Gastrocnemius medialis (tissue), 4 donors: ENCODE data around the gene RAB7A. TPM values are rescaled to one million over a fixed set of nuclear protein-coding genes. Genes with fewer than 3 reads are reported as not detected.

Source experiments
- ATAC-seq, 2 donors: fragments of 150-250 bp; one replicate each; pipeline ENCODE4 v1.9.1; 2016
- DNase-seq, 2 donors: peaks; one replicate each; pipeline ENCODE4 v3.0.0-alpha.2; 2019
- H3K27ac ChIP-seq, 4 donors: fragments of 200-600 bp; sonication (generic); 1 replicate in 1 of 4; 2 replicates in 3 of 4; pipeline ENCODE4 v1.5.1; 2016 to 2018; ENCODE audit warnings: mild to moderate bottlenecking in 2 of 4, moderate library complexity in 1 of 4
- H3K27me3 ChIP-seq, 3 donors: fragments of 200-600 bp; sonication (generic) in 2 of 3; 1 replicate in 1 of 3; 2 replicates in 2 of 3; pipeline versions ENCODE4 v1.5.1 to v1.6.0; 2016 to 2019; ENCODE audit warnings: mild to moderate bottlenecking in 1 of 3, moderate library complexity in 1 of 3
- H3K36me3 ChIP-seq, 2 donors: fragments of 200-600 bp; sonication (generic) in 1 of 2; one replicate each; pipeline ENCODE4 v1.5.1; 2017 to 2018
- H3K4me1 ChIP-seq, 2 donors: fragments of 200-600 bp; sonication (generic) in 1 of 2; one replicate each; pipeline ENCODE4 v1.5.1; 2016 to 2017; ENCODE audit warnings: mild to moderate bottlenecking in 2 of 2
- H3K4me3 ChIP-seq, 4 donors: fragments of 200-600 bp; sonication (generic) in 3 of 4; 1 replicate in 1 of 4; 2 replicates in 3 of 4; pipeline ENCODE4 v1.5.1; 2016 to 2019; ENCODE audit warnings: mild to moderate bottlenecking in 2 of 4
- H3K9me3 ChIP-seq, 3 donors: fragments of 200-600 bp; sonication (generic) in 2 of 3; 1 replicate in 1 of 3; 2 replicates in 2 of 3; pipeline ENCODE4 v1.5.1; 2016 to 2019
- CTCF ChIP-seq, 5 experiments: fragments of 450-650 bp in 3 of 5; fragments of 200-600 bp in 2 of 5; sonication (generic) in 2 of 5; IDR thresholded peaks in 4 of 5; conservative IDR thresholded peaks in 1 of 5; 1 replicate in 4 of 5; 2 replicates in 1 of 5; pipeline ENCODE4 v1.5.1; 2016 to 2019; ENCODE audit warnings: antibody characterized with exemption in 5 of 5, mild to moderate bottlenecking in 3 of 5, moderate library complexity in 3 of 5
- POLR2A ChIP-seq, 2 donors: fragments of 450-650 bp; IDR thresholded peaks; one replicate each; pipeline ENCODE4 v1.6.1; 2017; ENCODE audit warnings: antibody characterized with exemption in 2 of 2, mild to moderate bottlenecking in 2 of 2, moderate library complexity in 2 of 2
- in situ Hi-C, 4 donors: fragments of 200-750 bp; cut with MboI; loops; one replicate each; pipeline versions ENCODE4 v1.15.0 to v1.8.0; 2017; ENCODE audit warnings: low sequenced_read_pairs in 4 of 4
- intact Hi-C: fragments of 100-400 bp; cut with DNase I; formaldehyde crosslinking; loops from one replicate; pipeline ENCODE4 v1.15.1; 2023; ENCODE audit warnings: low total_unique reads
- total RNA-seq, 4 donors: library from RNA; depleted of rRNA; stranded (reverse); fragments of >200 nt; gene quantifications; one replicate each; pipeline versions ENCODE4 v1.1.0 to v1.2.3, GENCODE V29; 2016

Gene RAB7A
- total RNA-seq, 4 donors from 2014 or later, result 102 to 190 (median 149) TPM

- Histone ChIP-seq H3K4me1 (peaks cover 65 to 76% of the 10 kb centered on the region in 2 donors), H3K27ac (peak overlapping the region; percentile 80 to 94 (median 84))
These were observed 34.9 kb downstream of the RAB7A start for GRCh38 chr3:128760881-128761280.

GRCh38 chr3:128761392-128761791 lies 35.4 kb downstream of the RAB7A start:
- in situ Hi-C loops, result no loop called here
- intact Hi-C loops, result no loop called here
- peak in 1 of 2 donors; percentile 16 for TF ChIP-seq POLR2A (IDR thresholded peaks at IDR 0.05)
- TF ChIP-seq CTCF (IDR thresholded peaks at IDR 0.05 in 4 of 5, conservative IDR thresholded peaks at IDR 0.05 in 1 of 5), result no peak
- no peaks in the 10 kb centered on the region for H3K27me3 ChIP-seq
- ATAC-seq (peak; percentile 74 to 79), DNase-seq (peak; percentile 43 to 63)
- peaks cover 70 to 77% of the 10 kb centered on the region in 2 donors for H3K4me1 ChIP-seq
- H3K9me3 ChIP-seq, result no peaks in the 10 kb centered on the region
- peak overlapping the region; percentile 80 to 94 (median 84) for H3K27ac ChIP-seq
- no peaks in the 10 kb centered on the region for H3K36me3 ChIP-seq
- H3K4me3 ChIP-seq, result no peak overlapping the region

More at GRCh38 chr3:128760881-128761280, 34.9 kb downstream of the RAB7A start:
- intact Hi-C loops (no loop called here), in situ Hi-C loops (no loop called here)
- Histone ChIP-seq H3K9me3 (no peaks in the 10 kb centered on the region), H3K36me3 (no peaks in the 10 kb centered on the region), H3K27me3 (no peaks in the 10 kb centered on the region), H3K4me3 (no peak overlapping the region)
- DNase-seq (no peak), ATAC-seq (no peak)
- TF ChIP-seq POLR2A (IDR thresholded peaks at IDR 0.05) (no peak), CTCF (IDR thresholded peaks at IDR 0.05 in 4 of 5, conservative IDR thresholded peaks at IDR 0.05 in 1 of 5) (no peak)

GRCh38 chr3:128763967-128764366 lies 38.0 kb downstream of the RAB7A start:
- peaks cover 81 to 82% of the 10 kb centered on the region in 2 donors for H3K4me1 ChIP-seq
- H3K27me3 ChIP-seq, result no peaks in the 10 kb centered on the region
- intact Hi-C loops (no loop called here), in situ Hi-C loops (no loop called here)
- ATAC-seq (peak; percentile 39 to 57), DNase-seq (peak; percentile 66 to 76)
- H3K9me3 ChIP-seq, result no peaks in the 10 kb centered on the region
- H3K27ac ChIP-seq, result peak overlapping the region; percentile 80 to 94 (median 84)
- TF ChIP-seq POLR2A (IDR thresholded peaks at IDR 0.05), result no peak
- no peak overlapping the region for H3K4me3 ChIP-seq
- no peaks in the 10 kb centered on the region for H3K36me3 ChIP-seq

GRCh38 chr3:128764863-128765262 lies 38.9 kb downstream of the RAB7A start:
- Histone ChIP-seq H3K27ac (peak overlapping the region; percentile 80 to 94 (median 84)), H3K4me1 (peaks cover 81% of the 10 kb centered on the region in 2 donors), H3K9me3 (no peaks in the 10 kb centered on the region), H3K36me3 (no peaks in the 10 kb centered on the region), H3K4me3 (no peak overlapping the region), H3K27me3 (no peaks in the 10 kb centered on the region)
- TF ChIP-seq CTCF (IDR thresholded peaks at IDR 0.05 in 4 of 5, conservative IDR thresholded peaks at IDR 0.05 in 1 of 5), result no peak
- TF ChIP-seq POLR2A (IDR thresholded peaks at IDR 0.05), result no peak
- intact Hi-C loops (no loop called here), in situ Hi-C loops (no loop called here)
- no peak for ATAC-seq
- DNase-seq, result no peak

- Histone ChIP-seq H3K4me3 (no peak overlapping the region), H3K9me3 (no peaks in the 10 kb centered on the region), H3K36me3 (no peaks in the 10 kb centered on the region), H3K27ac (peak overlapping the region; percentile 79 to 94 (median 90)), H3K4me1 (peaks cover 81 to 83% of the 10 kb centered on the region in 2 donors), H3K27me3 (no peaks in the 10 kb centered on the region)
- TF ChIP-seq CTCF (IDR thresholded peaks at IDR 0.05 in 4 of 5, conservative IDR thresholded peaks at IDR 0.05 in 1 of 5) (no peak), POLR2A (IDR thresholded peaks at IDR 0.05) (no peak)
- in situ Hi-C loops, result no loop called here
- ATAC-seq (no peak), DNase-seq (no peak)
- intact Hi-C loops, result no loop called here
These were observed 41.2 kb downstream of the RAB7A start for GRCh38 chr3:128767094-128767750.
